HCT116 (cell line): ENCODE data around the gene CD69. TPM values are rescaled to one million over a fixed set of nuclear protein-coding genes. Genes with fewer than 3 reads are reported as not detected.

Source experiments
- ATAC-seq: fragments of 200-7000 bp; cut with Tn5 transposase; 2 replicates; pipeline ENCODE4 v1.9.1; 2020; ENCODE audit warnings: mild to moderate bottlenecking, moderate library complexity
- BruUV-seq: library from RNA; stranded (reverse); fragments of 400-500 nt; replicated peaks from 2 replicates; lab custom pipeline; 2021; lab: Mats Ljungman, UMichigan
- CTCF ChIA-PET: fragments of 300-600 bp; sonication (Branson Sonifier 250); formaldehyde crosslinking; loops from one replicate; lab custom pipeline; 2021; ENCODE audit warnings: antibody characterized with exemption; lab: Charles Lee
- POLR2A ChIA-PET: fragments of 300-600, 350-600 bp; sonication (Branson Sonifier 250); formaldehyde crosslinking; loops from one replicate; lab custom pipeline; 2021; ENCODE audit warnings: antibody characterized with exemption; lab: Charles Lee
- RAD21 ChIA-PET, 2 experiments: fragments of 300-600 bp; sonication (Branson Sonifier 250); formaldehyde crosslinking; loops; one replicate each; lab custom pipeline; 2023; ENCODE audit warnings: low total read pairs in 2 of 2; ENCODE audit not compliant: uncharacterized antibody in 2 of 2, unreplicated experiment in 2 of 2, low non-redundant PET in 1 of 2; lab: Charles Lee
- DNase-seq: peaks from one replicate; pipeline ENCODE4 v3.0.0-alpha.2; 2010; ENCODE audit warnings: low read depth, low spot score
- H2AFZ ChIP-seq: fragments of 200-600 bp; shearing (Covaris generic), sonication (generic); 2 replicates; pipeline ENCODE4 v1.6.1; 2017; ENCODE audit warnings: low read depth, mixed run types, mixed read lengths, antibody characterized with exemption, low read length; ENCODE audit not compliant: poor library complexity, severe bottlenecking
- H3K27ac ChIP-seq: 2 replicates; pipeline ENCODE4 v1.5.1; 2012; ENCODE audit warnings: low read depth, low read length
- H3K27me3 ChIP-seq: fragments of 200-600 bp; sonication (generic); 2 replicates; pipeline ENCODE4 v1.6.1; 2016; ENCODE audit warnings: mixed run types, low read length, mixed read lengths; ENCODE audit not compliant: insufficient read depth
- H3K36me3 ChIP-seq, 2 experiments: fragments of 200-500 bp in 1 of 2; fragments of 200-600 bp in 1 of 2; sonication (Bioruptor generic) in 1 of 2; sonication (generic) in 1 of 2; 2 replicates each; pipeline versions ENCODE4 v1.5.1 to v1.6.1; 2014 to 2016; ENCODE audit warnings: low read length in 2 of 2, inconsistent platforms in 1 of 2, mixed read lengths in 1 of 2, mixed run types in 1 of 2; ENCODE audit not compliant: insufficient read depth in 2 of 2, control insufficient read depth in 1 of 2
- H3K4me1 ChIP-seq, 2 experiments: fragments of 200-600 bp in 1 of 2; sonication (generic) in 1 of 2; 2 replicates each; pipeline versions ENCODE4 v1.5.1 to v1.6.1; 2012 to 2017; ENCODE audit warnings: low read length in 2 of 2, inconsistent platforms in 1 of 2, mild to moderate bottlenecking in 1 of 2, mixed read lengths in 1 of 2, mixed run types in 1 of 2, moderate library complexity in 1 of 2; ENCODE audit not compliant: insufficient read depth in 2 of 2, control insufficient read depth in 1 of 2
- H3K4me2 ChIP-seq: fragments of 200-600 bp; sonication (generic); 2 replicates; pipeline ENCODE4 v1.6.1; 2017; ENCODE audit warnings: mixed run types, low read length, mixed read lengths
- H3K4me3 ChIP-seq, 2 experiments: fragments of 200-600 bp in 1 of 2; sonication (generic) in 1 of 2; replicated peaks in 1 of 2; 2 replicates each; pipeline ENCODE4 v1.5.1; 2011 to 2016; ENCODE audit warnings: low read length in 2 of 2, control low read depth in 1 of 2, low read depth in 1 of 2, mild to moderate bottlenecking in 1 of 2, mixed read lengths in 1 of 2, mixed run types in 1 of 2
- H3K79me2 ChIP-seq: fragments of 200-600 bp; sonication (generic); 2 replicates; pipeline ENCODE4 v1.6.1; 2017; ENCODE audit warnings: mild to moderate bottlenecking, mixed run types, low read length, moderate library complexity, mixed read lengths; ENCODE audit not compliant: insufficient read depth
- H3K9ac ChIP-seq: fragments of 200-600 bp; sonication (generic); 2 replicates; pipeline ENCODE4 v1.6.1; 2016; ENCODE audit warnings: low read length, mixed read lengths
- H3K9me2 ChIP-seq: fragments of 200-600 bp; sonication (generic), shearing (Covaris generic); 2 replicates; pipeline ENCODE4 v1.6.1; 2017; ENCODE audit warnings: mixed run types, mild to moderate bottlenecking, moderate library complexity; ENCODE audit not compliant: insufficient read depth
- H3K9me3 ChIP-seq, 2 experiments: fragments of 200-500 bp in 1 of 2; fragments of 200-600 bp in 1 of 2; sonication (Bioruptor generic) in 1 of 2; sonication (generic) in 1 of 2; 2 replicates each; pipeline ENCODE4 v1.6.1; 2014 to 2017; ENCODE audit warnings: low read length in 2 of 2, mixed read lengths in 2 of 2, inconsistent platforms in 1 of 2, low read depth in 1 of 2, mild to moderate bottlenecking in 1 of 2, mixed run types in 1 of 2, moderate library complexity in 1 of 2; ENCODE audit not compliant: control insufficient read depth in 1 of 2, insufficient read depth in 1 of 2
- H4K20me1 ChIP-seq: fragments of 200-600 bp; sonication (generic), shearing (Covaris generic); 2 replicates; pipeline ENCODE4 v1.6.1; 2017; ENCODE audit warnings: mixed run types, mild to moderate bottlenecking, moderate library complexity; ENCODE audit not compliant: insufficient read depth
- RAD21 ChIP-seq: IDR thresholded peaks from 2 replicates; pipeline ENCODE4 v1.6.1; 2012; ENCODE audit warnings: low read depth, mild to moderate bottlenecking
- YY1 ChIP-seq: IDR thresholded peaks from 2 replicates; pipeline ENCODE4 v1.6.1; 2011; ENCODE audit warnings: low read length, low read depth, moderate library complexity, mild to moderate bottlenecking; ENCODE audit not compliant: insufficient replicate concordance; ENCODE audit errors: extremely low read depth
- intact Hi-C: fragments of 100-400 bp; cut with micrococcal nuclease; formaldehyde crosslinking; loops from 2 replicates; pipeline ENCODE4 v1.10.0; 2022
- total RNA-seq: library from RNA; stranded (reverse); gene quantifications from one replicate; pipeline ENCODE4 v1.2.1, GENCODE V29; 2021; ENCODE audit not compliant: unreplicated experiment
- TF ChIP-seq, protein P1 (sequence below), 3 experiments: fragments of 200-600 bp in 1 of 3; sonication (generic) in 1 of 3; IDR thresholded peaks in 2 of 3; conservative IDR thresholded peaks in 1 of 3; 2 replicates each; pipeline ENCODE4 v1.5.1; 2012 to 2017; ENCODE audit warnings: low read depth in 2 of 3, low read length in 2 of 3, antibody characterized with exemption in 1 of 3, borderline replicate concordance in 1 of 3, control low read depth in 1 of 3, mild to moderate bottlenecking in 1 of 3, mixed read lengths in 1 of 3, mixed run types in 1 of 3, moderate library complexity in 1 of 3; ENCODE audit not compliant: insufficient read depth in 1 of 3

The CD69 gene
- total RNA-seq, 1 experiment from 2014 or later, result not detected

DNA sequence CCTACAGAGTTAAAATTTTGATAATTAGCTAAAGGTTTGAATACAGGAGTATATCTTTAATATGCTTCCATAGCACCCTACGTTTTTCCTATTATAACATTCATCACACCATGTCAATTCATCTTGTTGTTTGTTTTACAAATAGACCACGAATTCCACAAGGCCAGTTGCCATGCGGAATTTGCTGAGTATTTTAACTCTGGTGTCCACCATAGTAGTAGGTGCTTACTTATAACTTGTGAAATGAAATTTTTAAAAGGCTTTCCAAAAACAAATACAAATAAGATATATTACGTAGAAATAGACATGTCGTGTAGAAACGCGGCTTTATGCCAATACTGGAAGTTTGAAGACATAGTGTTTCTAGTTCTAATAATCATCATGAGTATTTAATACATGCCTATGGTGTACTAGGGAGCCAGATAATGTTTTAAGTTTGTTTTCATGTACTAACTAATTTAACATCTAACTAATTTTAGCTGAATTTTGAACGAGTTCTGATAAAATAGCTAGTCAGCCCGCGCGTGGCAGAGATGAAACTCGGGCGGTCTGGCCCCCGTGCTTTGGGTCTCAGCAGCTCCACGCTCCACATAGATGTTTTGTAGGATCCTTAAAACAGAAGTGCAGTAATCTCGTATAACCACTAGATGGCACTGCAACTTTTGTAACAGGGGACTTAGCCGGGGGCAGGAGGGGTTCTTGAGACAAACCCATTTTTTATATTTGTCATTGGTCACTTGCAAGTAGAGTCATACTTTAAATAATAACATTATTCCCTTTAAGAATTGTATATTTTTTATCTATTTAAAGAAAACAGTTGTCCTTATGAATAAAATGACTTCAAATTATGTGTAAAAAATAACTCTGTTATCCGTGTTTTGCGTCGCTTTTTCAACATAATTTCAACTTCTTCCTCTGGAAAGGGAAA is 10.2 kb downstream of the CD69 start:
- H3K4me2 ChIP-seq, result peak overlapping the region; percentile 49; the same call in 1 of the 2 replicates
- POLR2A ChIA-PET, result interaction anchor here (0.9 kb wide), 1 partner anchor 811 kb away, joined by 3 read pairs; no protein-coding TSS in a partner anchor

More for the DNA sequence above, 10.2 kb downstream of the CD69 start:
- Histone ChIP-seq H3K4me1 (peaks cover 0 to 3% of the 10 kb centered on the region in 2 experiments; a peak in 2 of 4 replicates), H3K9me2 (no peaks in the 10 kb centered on the region), H4K20me1 (no peaks in the 10 kb centered on the region), H3K36me3 (no peaks in the 10 kb centered on the region), H3K27me3 (peaks cover 23% of the 10 kb centered on the region), H2AFZ (peak overlapping the region; percentile 79), H3K79me2 (no peaks in the 10 kb centered on the region), H3K4me3 (no peak overlapping the region), H3K27ac (no peak overlapping the region), H3K9ac (no peak overlapping the region), H3K9me3 (no peaks in the 10 kb centered on the region)
- peak; percentile 87 for ATAC-seq
- CTCF ChIA-PET, result interaction anchor here (0.7 to 5.4 kb wide), 36 partner anchors 9 to 441 kb away, joined by 3 to 68 read pairs (median 5); partner anchors contain the start of genes CD69, CLEC12B, CLEC1B and OLR1
- DNase-seq, result peak; percentile 46
- RAD21 ChIA-PET, result interaction anchor here in 1 of 2 experiments (0.6 to 1.2 kb wide), 2 partner anchors 47 to 809 kb away, joined by 3 to 4 read pairs; no protein-coding TSS in a partner anchor
- intact Hi-C loops, result no loop called here
- BruUV-seq, result no TSS peak
- TF ChIP-seq RAD21 (peak; percentile 64), YY1 (no peak)
- TF ChIP-seq, protein P1, sequence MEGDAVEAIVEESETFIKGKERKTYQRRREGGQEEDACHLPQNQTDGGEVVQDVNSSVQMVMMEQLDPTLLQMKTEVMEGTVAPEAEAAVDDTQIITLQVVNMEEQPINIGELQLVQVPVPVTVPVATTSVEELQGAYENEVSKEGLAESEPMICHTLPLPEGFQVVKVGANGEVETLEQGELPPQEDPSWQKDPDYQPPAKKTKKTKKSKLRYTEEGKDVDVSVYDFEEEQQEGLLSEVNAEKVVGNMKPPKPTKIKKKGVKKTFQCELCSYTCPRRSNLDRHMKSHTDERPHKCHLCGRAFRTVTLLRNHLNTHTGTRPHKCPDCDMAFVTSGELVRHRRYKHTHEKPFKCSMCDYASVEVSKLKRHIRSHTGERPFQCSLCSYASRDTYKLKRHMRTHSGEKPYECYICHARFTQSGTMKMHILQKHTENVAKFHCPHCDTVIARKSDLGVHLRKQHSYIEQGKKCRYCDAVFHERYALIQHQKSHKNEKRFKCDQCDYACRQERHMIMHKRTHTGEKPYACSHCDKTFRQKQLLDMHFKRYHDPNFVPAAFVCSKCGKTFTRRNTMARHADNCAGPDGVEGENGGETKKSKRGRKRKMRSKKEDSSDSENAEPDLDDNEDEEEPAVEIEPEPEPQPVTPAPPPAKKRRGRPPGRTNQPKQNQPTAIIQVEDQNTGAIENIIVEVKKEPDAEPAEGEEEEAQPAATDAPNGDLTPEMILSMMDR (IDR thresholded peaks at IDR 0.05 in 2 of 3, conservative IDR thresholded peaks at IDR 0.05 in 1 of 3; ENCODE audit: borderline replicate concordance in 1 of 3, insufficient read depth in 1 of 3, low read depth in 2 of 3, low read length in 2 of 3), result peak; percentile 70 to 78 (median 72); a peak in 5 of 6 replicates
